SK-N-SH (cell line): Measurements from ENCODE around the gene SSBP2. TPM values are rescaled to one million over a fixed set of nuclear protein-coding genes. Genes with fewer than 3 reads are reported as not detected.

Experiments used
- CTCF ChIA-PET: fragments of 300-600, 350-600 bp; formaldehyde crosslinking; extraction: SDS; loops from one replicate; lab custom pipeline; 2021; lab: Yijun Ruan, JAX
- POLR2A ChIA-PET: fragments of 350-600 bp; sonication (Branson Sonifier 250); formaldehyde crosslinking; extraction: SDS; loops from one replicate; lab custom pipeline; 2020; ENCODE audit warnings: antibody characterized with exemption, inconsistent platforms; lab: Yijun Ruan, JAX
- DNase-seq: peaks from one replicate; pipeline ENCODE4 v3.0.0; 2012
- H2AFZ ChIP-seq: fragments of 200-600 bp; sonication (generic); 2 replicates; pipeline ENCODE4 v1.8.1; 2016; ENCODE audit warnings: antibody characterized with exemption, mild to moderate bottlenecking, low read depth
- H3F3A ChIP-seq: fragments of 200-600 bp; sonication (generic); replicated peaks from 2 replicates; pipeline ENCODE3; 2016; ENCODE audit warnings: antibody characterized with exemption, mild to moderate bottlenecking; ENCODE audit not compliant: insufficient read depth
- H3K27ac ChIP-seq, 2 experiments: fragments of 200-500 bp in 1 of 2; fragments of 200-600 bp in 1 of 2; sonication (Bioruptor generic) in 1 of 2; sonication (generic), shearing (Covaris generic) in 1 of 2; 2 replicates each; pipeline versions ENCODE4 v1.5.1 to v1.6.1; 2014 to 2016; ENCODE audit warnings: low read depth in 2 of 2, inconsistent platforms in 1 of 2, low read length in 1 of 2, mild to moderate bottlenecking in 1 of 2, mixed read lengths in 1 of 2
- H3K27me3 ChIP-seq: fragments of 200-600 bp; sonication (generic), shearing (Covaris generic); 2 replicates; pipeline ENCODE4 v1.6.1; 2016; ENCODE audit warnings: mixed run types; ENCODE audit not compliant: insufficient read depth
- H3K36me3 ChIP-seq, 2 experiments: fragments of 200-500 bp in 1 of 2; fragments of 200-600 bp in 1 of 2; sonication (Bioruptor generic) in 1 of 2; sonication (generic) in 1 of 2; replicated peaks in 1 of 2; 2 replicates each; pipeline versions ENCODE3 to v1.5.1; 2014 to 2016; ENCODE audit warnings: low read length in 1 of 2, mild to moderate bottlenecking in 1 of 2; ENCODE audit not compliant: insufficient read depth in 2 of 2, control insufficient read depth in 1 of 2
- H3K4me1 ChIP-seq, 2 experiments: fragments of 200-500 bp in 1 of 2; fragments of 200-600 bp in 1 of 2; sonication (Bioruptor generic) in 1 of 2; sonication (generic), shearing (Covaris generic) in 1 of 2; 2 replicates each; pipeline versions ENCODE4 v1.5.1 to v1.6.1; 2014 to 2016; ENCODE audit warnings: low read depth in 1 of 2, low read length in 1 of 2, mixed run types in 1 of 2; ENCODE audit not compliant: insufficient read depth in 2 of 2, control insufficient read depth in 1 of 2
- H3K4me2 ChIP-seq: fragments of 200-600 bp; sonication (generic), shearing (Covaris generic); 2 replicates; pipeline ENCODE4 v1.6.1; 2017; ENCODE audit warnings: mixed run types
- H3K4me3 ChIP-seq, 2 experiments: fragments of 200-500 bp in 1 of 2; fragments of 200-600 bp in 1 of 2; sonication (Bioruptor generic) in 1 of 2; sonication (generic), shearing (Covaris generic) in 1 of 2; 2 replicates each; pipeline versions ENCODE4 v1.5.1 to v1.8.1; 2014 to 2016; ENCODE audit warnings: low read depth in 2 of 2, inconsistent platforms in 1 of 2, low read length in 1 of 2, mild to moderate bottlenecking in 1 of 2, mixed read lengths in 1 of 2, moderate library complexity in 1 of 2
- H3K79me2 ChIP-seq: fragments of 200-600 bp; sonication (generic); 2 replicates; pipeline ENCODE4 v1.8.1; 2017; ENCODE audit warnings: mild to moderate bottlenecking; ENCODE audit not compliant: insufficient read depth
- H3K9ac ChIP-seq: fragments of 200-600 bp; sonication (generic); 2 replicates; pipeline ENCODE4 v1.6.1; 2017; ENCODE audit warnings: mixed run types
- H3K9me2 ChIP-seq: fragments of 200-600 bp; sonication (generic); 2 replicates; pipeline ENCODE4 v1.6.1; 2017; ENCODE audit warnings: mixed run types
- H3K9me3 ChIP-seq: fragments of 200-600 bp; sonication (generic); 2 replicates; pipeline ENCODE4 v1.6.1; 2017; ENCODE audit warnings: mixed run types, mild to moderate bottlenecking, moderate library complexity
- H4K20me1 ChIP-seq: fragments of 200-600 bp; sonication (generic); 2 replicates; pipeline ENCODE4 v1.6.1; 2017; ENCODE audit warnings: mild to moderate bottlenecking, mixed run types; ENCODE audit not compliant: insufficient read depth
- CTCF ChIP-seq: fragments of 200-600 bp; sonication (generic); IDR thresholded peaks from 2 replicates; pipeline ENCODE4 v1.6.1; 2017; ENCODE audit warnings: antibody characterized with exemption, mild to moderate bottlenecking, moderate library complexity
- EP300 ChIP-seq, 2 experiments: IDR thresholded peaks; 2 replicates each; pipeline versions ENCODE4 v1.4.0 to v1.6.1; 2012; ENCODE audit warnings: borderline replicate concordance in 1 of 2, low read depth in 1 of 2, low read length in 1 of 2
- FOSL2 ChIP-seq: IDR thresholded peaks from 2 replicates; pipeline ENCODE4 v1.4.0; 2012; ENCODE audit warnings: low read depth, mild to moderate bottlenecking, moderate library complexity, borderline replicate concordance
- FOXM1 ChIP-seq: IDR thresholded peaks from 2 replicates; pipeline ENCODE4 v1.4.0; 2012; ENCODE audit warnings: low read depth, mild to moderate bottlenecking
- GABPA ChIP-seq: IDR thresholded peaks from 2 replicates; pipeline ENCODE4 v1.4.0; 2012; ENCODE audit warnings: low read depth, mild to moderate bottlenecking
- GATA2 ChIP-seq: sonication (generic); formaldehyde crosslinking; IDR thresholded peaks from 2 replicates; pipeline ENCODE4 v1.5.0; 2020; ENCODE audit warnings: mild to moderate bottlenecking, missing genetic modification reagents
- JUND ChIP-seq: IDR thresholded peaks from 2 replicates; pipeline ENCODE4 v1.4.0; 2012
- MXI1 ChIP-seq: IDR thresholded peaks from 2 replicates; pipeline ENCODE4 v1.6.1; 2012; ENCODE audit warnings: mild to moderate bottlenecking, low read depth, low read length, improper control_type of control experiment
- NFIC ChIP-seq: IDR thresholded peaks from 2 replicates; pipeline ENCODE4 v1.4.0; 2012; ENCODE audit warnings: borderline replicate concordance
- POLR2AphosphoS5 ChIP-seq: IDR thresholded peaks from 2 replicates; pipeline ENCODE4 v1.6.1; 2012; ENCODE audit warnings: low read depth, low read length
- RCOR1 ChIP-seq: fragments of 150-350 bp; IDR thresholded peaks from 2 replicates; pipeline ENCODE4 v1.6.1; 2017; ENCODE audit warnings: antibody characterized with exemption, low read length
- RFX5 ChIP-seq: IDR thresholded peaks from 2 replicates; pipeline ENCODE4 v1.6.1; 2012; ENCODE audit warnings: mild to moderate bottlenecking, improper control_type of control experiment, low read length
- RXRA ChIP-seq: IDR thresholded peaks from 2 replicates; pipeline ENCODE4 v1.4.0; 2012; ENCODE audit warnings: low read depth, mild to moderate bottlenecking, borderline replicate concordance
- SIN3A ChIP-seq: IDR thresholded peaks from 2 replicates; pipeline ENCODE4 v1.6.1; 2012; ENCODE audit warnings: low read depth, mild to moderate bottlenecking, low read length, moderate library complexity, borderline replicate concordance
- TAF1 ChIP-seq: IDR thresholded peaks from 2 replicates; pipeline ENCODE4 v1.6.1; 2012; ENCODE audit warnings: low read depth, mild to moderate bottlenecking, low read length, moderate library complexity, borderline replicate concordance
- TEAD4 ChIP-seq: IDR thresholded peaks from 2 replicates; pipeline ENCODE4 v1.4.0; 2012; ENCODE audit warnings: mild to moderate bottlenecking, borderline replicate concordance; ENCODE audit not compliant: insufficient read depth
- USF1 ChIP-seq: IDR thresholded peaks from 2 replicates; pipeline ENCODE4 v1.4.0; 2012; ENCODE audit warnings: low read depth, borderline replicate concordance
- WGBS: methylation state at CpG from one replicate; pipeline ENCODE4 v1.1.6; 2017; ENCODE audit warnings: low lambda C conversion rate; 5-methylcytosine and 5-hydroxymethylcytosine counted together
- polyA plus RNA-seq, 3 experiments: library from polyadenylated mRNA; depleted of rRNA; stranded (reverse); fragments of >200 nt; gene quantifications; 2 replicates each; pipeline ENCODE4 v1.2.3, GENCODE V29; 2012
- TF ChIP-seq, protein P1 (sequence below): IDR thresholded peaks from 2 replicates; pipeline ENCODE4 v1.4.0; 2012; ENCODE audit warnings: low read depth
- TF ChIP-seq, protein P2 (sequence below): fragments of 150-350 bp; IDR thresholded peaks from 2 replicates; pipeline ENCODE4 v1.6.1; 2017; ENCODE audit warnings: antibody characterized with exemption, low read length, low read depth, borderline replicate concordance
- TF ChIP-seq, protein P3 (sequence below): IDR thresholded peaks from 2 replicates; pipeline ENCODE4; 2012

SSBP2 gene
- polyA plus RNA-seq, 1 of the 3 experiments (the other 2 are of a cell fraction): 35.3 TPM

GRCh38 chr5:81789033-81789432 lies 38.1 kb upstream of the SSBP2 start:
- no peaks in the 10 kb centered on the region for H3F3A ChIP-seq
- H3K79me2 ChIP-seq: no peaks in the 10 kb centered on the region
- no peak overlapping the region for H3K9ac ChIP-seq
- DNase-seq: no peak
- no peak overlapping the region for H3K27ac ChIP-seq
- H3K9me2 ChIP-seq: no peaks in the 10 kb centered on the region
- no peaks in the 10 kb centered on the region for H3K36me3 ChIP-seq
- H2AFZ ChIP-seq: no peak overlapping the region
- no peak for TF ChIP-seq CTCF
- peak; percentile 69; the same call in 1 of the 2 replicates for TF ChIP-seq FOSL2
- no peak for TF ChIP-seq GATA2
- TF ChIP-seq, protein P1, sequence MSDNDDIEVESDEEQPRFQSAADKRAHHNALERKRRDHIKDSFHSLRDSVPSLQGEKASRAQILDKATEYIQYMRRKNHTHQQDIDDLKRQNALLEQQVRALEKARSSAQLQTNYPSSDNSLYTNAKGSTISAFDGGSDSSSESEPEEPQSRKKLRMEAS: no peak
- TF ChIP-seq JUND: peak; percentile 29; the same call in 1 of the 2 replicates
- no peak for TF ChIP-seq RFX5
- TF ChIP-seq, protein P2, sequence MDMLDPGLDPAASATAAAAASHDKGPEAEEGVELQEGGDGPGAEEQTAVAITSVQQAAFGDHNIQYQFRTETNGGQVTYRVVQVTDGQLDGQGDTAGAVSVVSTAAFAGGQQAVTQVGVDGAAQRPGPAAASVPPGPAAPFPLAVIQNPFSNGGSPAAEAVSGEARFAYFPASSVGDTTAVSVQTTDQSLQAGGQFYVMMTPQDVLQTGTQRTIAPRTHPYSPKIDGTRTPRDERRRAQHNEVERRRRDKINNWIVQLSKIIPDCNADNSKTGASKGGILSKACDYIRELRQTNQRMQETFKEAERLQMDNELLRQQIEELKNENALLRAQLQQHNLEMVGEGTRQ: no peak
- TF ChIP-seq TAF1: no peak
- TF ChIP-seq RXRA: no peak
- no peak overlapping the region for H3K4me3 ChIP-seq
- H3K4me1 ChIP-seq: peaks cover 13 to 23% of the 10 kb centered on the region in 2 experiments; a peak in 3 of 4 replicates
- no peak overlapping the region for H3K4me2 ChIP-seq
- H3K9me3 ChIP-seq: no peaks in the 10 kb centered on the region
- H3K27me3 ChIP-seq: no peaks in the 10 kb centered on the region
- POLR2A ChIA-PET: interaction anchor here (1.0 kb wide), 1 partner anchor 10 kb away, joined by 3 read pairs; no protein-coding TSS in a partner anchor
- H4K20me1 ChIP-seq: no peaks in the 10 kb centered on the region
- CTCF ChIA-PET: interaction anchor here (0.7 to 1.6 kb wide), 3 partner anchors 10 to 62 kb away, joined by 3 to 6 read pairs (median 5); no protein-coding TSS in a partner anchor
- WGBS: 81% methylated on average over 5 of the region's 5 CpGs

GRCh38 chr5:81788329-81788728 lies 37.4 kb upstream of the SSBP2 start:
- ChIA-PET CTCF (interaction anchor here (0.7 to 1.6 kb wide), 3 partner anchors 11 to 63 kb away, joined by 3 to 6 read pairs (median 5); no protein-coding TSS in a partner anchor), POLR2A (no interaction called here)
- Histone ChIP-seq H3K9ac (no peak overlapping the region), H3F3A (no peaks in the 10 kb centered on the region), H3K27ac (peak overlapping the region in 1 of 2 experiments; percentile 50; a peak in 3 of 4 replicates), H3K79me2 (no peaks in the 10 kb centered on the region), H3K4me1 (peaks cover 15 to 23% of the 10 kb centered on the region in 2 experiments; a peak in 3 of 4 replicates), H2AFZ (no peak overlapping the region), H3K4me2 (peak overlapping the region; percentile 48; the same call in 1 of the 2 replicates), H3K9me3 (no peaks in the 10 kb centered on the region), H3K4me3 (no peak overlapping the region), H3K36me3 (no peaks in the 10 kb centered on the region), H3K27me3 (no peaks in the 10 kb centered on the region), H3K9me2 (no peaks in the 10 kb centered on the region), H4K20me1 (no peaks in the 10 kb centered on the region)
- no peak for DNase-seq
- no peak for TF ChIP-seq POLR2AphosphoS5
- TF ChIP-seq NFIC: no peak
- TF ChIP-seq CTCF: no peak
- TF ChIP-seq RCOR1: no peak
- TF ChIP-seq, protein P3, sequence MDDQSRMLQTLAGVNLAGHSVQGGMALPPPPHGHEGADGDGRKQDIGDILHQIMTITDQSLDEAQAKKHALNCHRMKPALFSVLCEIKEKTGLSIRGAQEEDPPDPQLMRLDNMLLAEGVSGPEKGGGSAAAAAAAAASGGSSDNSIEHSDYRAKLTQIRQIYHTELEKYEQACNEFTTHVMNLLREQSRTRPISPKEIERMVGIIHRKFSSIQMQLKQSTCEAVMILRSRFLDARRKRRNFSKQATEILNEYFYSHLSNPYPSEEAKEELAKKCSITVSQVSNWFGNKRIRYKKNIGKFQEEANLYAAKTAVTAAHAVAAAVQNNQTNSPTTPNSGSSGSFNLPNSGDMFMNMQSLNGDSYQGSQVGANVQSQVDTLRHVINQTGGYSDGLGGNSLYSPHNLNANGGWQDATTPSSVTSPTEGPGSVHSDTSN: no peak
- TF ChIP-seq FOXM1: no peak
- TF ChIP-seq, protein P1: no peak
- TF ChIP-seq MXI1: no peak
- no peak for TF ChIP-seq TEAD4
- no peak for TF ChIP-seq TAF1
- no peak for TF ChIP-seq GABPA
- TF ChIP-seq USF1: no peak
- TF ChIP-seq RXRA: no peak
- TF ChIP-seq SIN3A: no peak
- no peak for TF ChIP-seq EP300 (IDR thresholded peaks at IDR 0.05; ENCODE audit: borderline replicate concordance in 1 of 2, low read depth in 1 of 2, low read length in 1 of 2)
- 88% methylated on average over 2 of the region's 2 CpGs for WGBS
